GM10266 (cell line): ENCODE measurements around the gene MIB1.

Source experiments
- DNase-seq: peaks from one replicate; pipeline ENCODE4 v3.0.0; 2012; ENCODE audit errors: extremely low spot score
- TF ChIP-seq, protein P1 (sequence below): IDR thresholded peaks from 2 replicates; pipeline ENCODE4 v1.5.1; 2012; ENCODE audit warnings: mild to moderate bottlenecking, low read depth; ENCODE audit not compliant: control insufficient read depth, insufficient read depth; ENCODE audit errors: missing control alignments

The MIB1 gene

DNA sequence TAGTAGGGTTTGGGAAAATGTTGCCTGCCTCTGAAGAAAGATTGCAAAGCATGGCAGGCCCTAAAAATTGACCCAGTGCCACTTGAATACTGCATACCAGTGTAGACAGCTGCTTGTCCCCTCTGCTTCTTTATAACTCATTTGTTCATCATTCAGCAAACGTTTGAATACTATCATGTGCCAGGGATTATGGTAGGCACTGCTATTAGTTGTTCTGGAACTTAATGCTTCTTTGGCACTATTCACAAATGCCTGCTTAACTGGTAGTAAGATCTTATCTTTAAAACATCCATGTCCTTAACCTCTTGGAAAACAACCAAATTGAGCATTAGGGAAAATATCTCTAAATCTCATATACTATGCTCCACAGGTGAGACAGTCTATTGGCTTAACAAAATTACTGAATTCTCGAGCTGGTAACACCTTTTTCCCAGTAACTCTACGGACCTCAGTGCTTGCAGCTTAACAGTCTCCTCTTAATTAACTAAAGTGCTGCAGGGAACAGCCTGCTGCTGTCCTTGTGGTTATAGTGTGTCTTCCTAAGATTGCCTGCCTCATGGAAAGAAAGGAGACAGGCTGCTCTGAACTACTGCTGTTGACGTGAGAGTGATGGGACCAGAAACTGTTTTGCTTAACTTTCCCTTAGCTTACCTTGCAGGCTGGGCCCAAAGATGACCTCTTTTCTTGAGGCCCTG is 93.2 kb downstream of the MIB1 start:
- TF ChIP-seq, protein P1, sequence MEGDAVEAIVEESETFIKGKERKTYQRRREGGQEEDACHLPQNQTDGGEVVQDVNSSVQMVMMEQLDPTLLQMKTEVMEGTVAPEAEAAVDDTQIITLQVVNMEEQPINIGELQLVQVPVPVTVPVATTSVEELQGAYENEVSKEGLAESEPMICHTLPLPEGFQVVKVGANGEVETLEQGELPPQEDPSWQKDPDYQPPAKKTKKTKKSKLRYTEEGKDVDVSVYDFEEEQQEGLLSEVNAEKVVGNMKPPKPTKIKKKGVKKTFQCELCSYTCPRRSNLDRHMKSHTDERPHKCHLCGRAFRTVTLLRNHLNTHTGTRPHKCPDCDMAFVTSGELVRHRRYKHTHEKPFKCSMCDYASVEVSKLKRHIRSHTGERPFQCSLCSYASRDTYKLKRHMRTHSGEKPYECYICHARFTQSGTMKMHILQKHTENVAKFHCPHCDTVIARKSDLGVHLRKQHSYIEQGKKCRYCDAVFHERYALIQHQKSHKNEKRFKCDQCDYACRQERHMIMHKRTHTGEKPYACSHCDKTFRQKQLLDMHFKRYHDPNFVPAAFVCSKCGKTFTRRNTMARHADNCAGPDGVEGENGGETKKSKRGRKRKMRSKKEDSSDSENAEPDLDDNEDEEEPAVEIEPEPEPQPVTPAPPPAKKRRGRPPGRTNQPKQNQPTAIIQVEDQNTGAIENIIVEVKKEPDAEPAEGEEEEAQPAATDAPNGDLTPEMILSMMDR, result no peak
- no peak for DNase-seq

DNA sequence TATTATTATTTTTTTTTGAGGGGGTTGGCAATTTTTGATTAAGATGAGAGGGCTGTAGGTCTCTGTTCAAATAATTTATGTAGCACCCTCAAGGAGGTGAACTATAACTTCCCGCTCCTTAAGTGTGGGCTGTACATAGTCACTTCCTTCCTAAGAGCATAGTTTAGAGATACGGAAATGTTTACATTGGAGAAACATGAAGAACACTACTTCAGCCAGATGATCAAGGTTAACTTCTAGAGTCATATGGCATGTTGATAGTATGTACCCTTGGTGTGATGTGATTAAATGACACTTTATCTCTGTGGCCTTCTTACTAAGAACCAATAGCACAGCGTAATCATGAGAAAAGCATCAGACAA is 93.7 kb downstream of the MIB1 start:
- TF ChIP-seq, protein P1, result no peak
- DNase-seq, result no peak

DNA sequence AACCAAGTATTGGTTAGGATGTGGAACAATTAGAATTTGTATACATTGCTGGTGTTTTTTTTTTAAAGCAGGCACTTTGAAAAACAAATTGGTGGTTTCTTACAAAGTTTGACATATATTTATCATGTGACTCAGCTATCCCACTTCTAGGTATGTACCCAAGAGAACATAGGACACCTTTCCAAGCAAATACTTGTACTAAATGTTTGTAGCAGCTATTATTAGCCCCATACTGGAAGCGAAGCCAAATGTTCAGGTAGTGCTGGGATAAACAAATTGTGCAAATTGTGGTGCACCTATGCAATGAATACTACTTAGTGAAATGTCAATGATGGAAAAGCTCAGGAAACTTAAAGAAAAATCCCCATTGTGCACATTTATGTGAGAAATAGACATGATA is 101.0 kb downstream of the MIB1 start:
- no peak for DNase-seq
- TF ChIP-seq, protein P1, result no peak

DNA sequence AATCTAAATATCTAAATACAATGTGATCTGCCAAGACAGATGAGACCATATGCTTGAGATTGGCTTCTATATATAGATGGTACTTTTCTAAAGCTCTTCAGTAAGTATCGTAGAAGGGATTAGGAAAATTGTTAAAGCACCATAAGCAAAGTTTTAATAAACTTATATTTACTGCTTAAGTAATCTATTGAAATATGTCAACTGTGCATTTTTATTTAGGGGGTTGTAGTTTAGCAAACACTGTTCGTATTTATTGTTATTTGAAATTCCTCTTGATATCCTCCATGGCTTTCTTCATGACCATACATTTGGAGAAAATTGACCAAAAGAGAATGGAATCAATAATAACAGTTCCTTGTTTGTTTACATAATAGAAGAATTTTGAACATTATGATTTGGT is 102.7 kb downstream of the MIB1 start:
- DNase-seq, result no peak
- TF ChIP-seq, protein P1, result no peak

DNA sequence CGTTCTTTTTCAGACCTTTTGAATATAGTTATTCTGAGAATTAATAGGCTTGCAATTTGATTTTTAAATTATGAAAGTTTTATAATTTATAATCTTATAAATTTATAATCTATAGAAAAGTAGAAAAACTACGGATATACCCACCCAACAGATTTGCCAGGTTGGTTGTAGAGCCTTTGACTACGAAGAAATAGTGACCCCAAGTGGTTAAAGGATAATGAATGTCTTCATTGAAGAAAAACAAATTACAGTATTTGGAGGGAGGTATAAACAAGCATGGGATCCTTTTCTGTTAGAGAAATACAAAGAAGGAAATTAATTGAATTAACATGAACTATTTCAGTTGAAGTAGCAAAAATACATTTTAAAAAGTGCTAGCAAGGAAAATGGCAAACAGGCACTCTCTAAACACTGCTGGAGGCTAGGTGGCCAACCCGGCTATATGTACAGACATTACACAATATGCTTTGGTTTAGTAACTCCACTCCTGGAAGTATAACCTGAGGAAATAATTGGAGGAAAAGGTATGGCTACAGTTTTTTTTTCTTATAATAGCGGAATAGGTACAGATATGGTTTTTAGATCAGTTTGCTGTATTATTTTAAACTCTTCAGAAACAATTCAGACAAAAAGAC is 110.9 kb downstream of the MIB1 start:
- TF ChIP-seq, protein P1, result peak; percentile 44
- peak; percentile 18 for DNase-seq

DNA sequence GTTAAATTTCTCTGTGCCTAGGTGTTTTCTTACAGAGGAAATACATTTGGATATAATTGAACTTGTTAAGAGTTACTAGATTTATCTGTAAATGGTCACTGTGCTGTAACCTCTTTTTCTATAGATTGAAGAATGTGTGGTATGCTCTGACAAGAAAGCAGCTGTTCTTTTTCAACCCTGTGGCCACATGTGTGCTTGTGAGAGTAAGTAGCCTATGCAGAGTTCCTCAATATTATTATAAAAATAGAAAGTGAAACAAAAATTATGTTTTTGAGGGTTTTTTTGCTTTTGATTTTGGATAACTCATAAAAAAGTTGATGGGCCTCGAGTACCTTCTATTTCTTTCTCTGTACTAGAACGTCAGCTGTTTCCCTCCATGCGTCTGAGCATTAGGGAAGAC is 112.4 kb downstream of the MIB1 start:
- DNase-seq, result peak; percentile 33

More for the DNA sequence above, 112.4 kb downstream of the MIB1 start:
- TF ChIP-seq, protein P1, result no peak
